Right renal pelvis (tissue), 4 donors: ENCODE results near the gene CDK17. TPM values are rescaled to one million over a fixed set of nuclear protein-coding genes. Genes with fewer than 3 reads are reported as not detected.
"Not testable (repeated sequence)": the region's sequence is repeated elsewhere in the genome, so short reads cannot be mapped to it uniquely, and the experiment has no call there.

ENCODE experiments used
- DNase-seq, 4 donors: peaks; one replicate each; pipeline ENCODE4 v3.0.0-alpha.2; 2013; ENCODE audit warnings: low read depth in 4 of 4, low spot score in 3 of 4, missing footprints in 1 of 4
- polyA plus RNA-seq, 4 donors: library from polyadenylated mRNA; unstranded; fragments of 120-200 nt; gene quantifications; one replicate each; pipeline ENCODE4 v1.2.1, GENCODE V29; 2013; ENCODE audit not compliant: insufficient read length in 4 of 4

CDK17 gene
- polyA plus RNA-seq, 4 donors = 33.3 to 41.2 (median 40.3) TPM

DNA sequence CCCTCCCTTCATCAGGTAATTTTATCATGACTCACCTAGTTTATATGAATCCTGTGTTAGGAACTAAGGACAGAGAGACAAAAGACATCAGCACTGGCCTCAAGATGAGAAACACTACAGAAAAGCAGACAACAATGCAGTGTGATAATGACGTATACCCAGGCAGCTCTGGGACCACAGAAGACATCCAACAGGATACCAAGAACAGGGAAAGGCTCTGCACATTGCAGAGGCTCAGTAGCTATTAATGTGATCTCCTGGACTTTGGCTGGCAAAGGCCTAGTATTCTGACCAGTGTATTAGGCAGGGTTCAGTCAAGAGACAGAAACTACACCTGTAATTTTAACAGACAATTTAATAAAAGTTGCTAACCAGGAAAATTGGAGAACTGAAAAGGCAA, 39.7 kb downstream of the CDK17 start:
- DNase-seq = no peak

DNA sequence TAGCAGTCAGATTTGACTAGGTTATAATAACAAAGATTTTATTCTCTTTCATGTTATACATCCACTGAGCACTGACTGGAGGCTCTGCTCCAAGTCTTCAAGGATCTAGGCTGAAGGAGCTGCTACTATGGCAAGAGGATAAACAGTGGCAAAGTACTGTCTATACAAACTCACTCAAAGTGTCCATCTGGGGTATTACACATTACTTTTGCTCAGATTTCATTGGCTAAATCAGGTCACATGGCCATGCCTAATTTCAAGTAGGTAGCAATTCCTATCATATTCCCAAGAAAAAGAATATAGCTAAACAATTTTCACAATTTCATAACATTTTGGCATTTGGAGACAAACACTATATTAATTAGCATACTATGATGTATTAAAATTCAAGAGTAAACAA, 40.9 kb downstream of the CDK17 start:
- no peak for DNase-seq

DNA sequence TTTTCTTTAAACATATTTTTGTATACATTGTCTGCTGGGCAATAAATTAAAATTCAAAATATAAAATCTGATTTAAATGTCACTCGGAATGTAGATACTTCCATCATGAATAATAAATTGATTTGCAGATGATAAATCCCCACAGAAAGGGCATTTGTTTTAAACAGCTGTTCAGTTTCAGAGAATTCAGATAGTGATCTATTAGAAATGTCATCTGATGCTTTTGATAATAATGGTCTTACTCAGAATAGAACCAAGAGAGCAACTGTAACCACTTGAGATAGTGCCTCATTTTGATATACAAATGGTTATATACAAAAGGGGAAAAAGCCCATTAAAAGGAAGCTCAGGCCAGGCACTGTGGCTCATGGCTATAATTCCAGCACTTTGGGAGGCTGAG, 43.4 kb downstream of the CDK17 start:
- no peak for DNase-seq

DNA sequence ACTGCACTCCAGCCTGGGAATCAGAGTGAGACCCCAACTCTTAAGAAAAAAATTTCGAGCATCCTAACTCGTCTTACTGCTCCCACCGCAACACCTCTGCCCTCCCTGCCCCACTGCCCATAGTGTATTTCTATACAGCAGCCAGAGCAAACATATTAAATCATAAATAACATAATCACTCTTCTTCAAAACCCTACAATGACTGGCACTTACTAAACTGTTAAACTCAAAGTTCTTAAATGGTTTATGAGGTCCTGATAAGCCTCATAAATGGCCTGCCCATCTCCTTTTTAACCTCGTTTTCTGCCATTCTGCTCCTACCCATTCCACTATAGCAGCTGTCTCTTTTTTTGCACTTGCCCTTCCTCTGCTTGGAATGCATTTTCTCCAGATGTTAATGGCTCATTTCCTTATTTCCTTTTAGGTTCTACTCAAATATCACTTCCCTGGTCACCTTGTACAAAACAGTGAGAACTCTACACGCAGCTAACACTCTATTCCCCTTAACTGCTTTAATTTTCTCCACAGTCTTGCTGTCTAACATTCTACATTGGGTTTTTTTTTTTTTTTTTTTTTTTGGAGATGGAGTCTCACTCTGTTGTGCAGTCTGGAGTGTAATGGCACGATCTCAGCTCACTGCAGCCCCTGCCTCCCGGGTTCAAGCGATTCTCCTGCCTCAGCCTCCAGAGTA, 45.2 kb downstream of the CDK17 start:
- DNase-seq = no peak

DNA sequence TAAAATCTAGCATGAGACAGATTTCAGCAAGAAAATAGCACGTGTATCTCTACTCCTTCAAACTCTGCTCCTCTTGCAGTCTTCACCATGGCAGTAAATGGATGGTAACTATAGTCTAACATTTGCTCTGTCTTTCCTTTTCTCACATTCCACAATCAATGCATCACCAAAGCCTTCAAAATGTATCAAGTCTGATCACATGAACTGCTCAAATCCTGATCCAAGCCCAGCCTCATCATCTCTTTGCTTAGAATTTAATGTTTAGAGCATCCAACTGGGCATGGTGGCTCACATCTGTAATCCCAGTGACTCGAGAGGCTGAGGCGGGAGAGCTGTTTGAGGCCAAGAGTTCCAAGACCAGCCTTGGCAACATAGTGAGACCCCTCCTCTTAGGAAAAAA, 45.9 kb downstream of the CDK17 start:
- DNase-seq = no peak

DNA sequence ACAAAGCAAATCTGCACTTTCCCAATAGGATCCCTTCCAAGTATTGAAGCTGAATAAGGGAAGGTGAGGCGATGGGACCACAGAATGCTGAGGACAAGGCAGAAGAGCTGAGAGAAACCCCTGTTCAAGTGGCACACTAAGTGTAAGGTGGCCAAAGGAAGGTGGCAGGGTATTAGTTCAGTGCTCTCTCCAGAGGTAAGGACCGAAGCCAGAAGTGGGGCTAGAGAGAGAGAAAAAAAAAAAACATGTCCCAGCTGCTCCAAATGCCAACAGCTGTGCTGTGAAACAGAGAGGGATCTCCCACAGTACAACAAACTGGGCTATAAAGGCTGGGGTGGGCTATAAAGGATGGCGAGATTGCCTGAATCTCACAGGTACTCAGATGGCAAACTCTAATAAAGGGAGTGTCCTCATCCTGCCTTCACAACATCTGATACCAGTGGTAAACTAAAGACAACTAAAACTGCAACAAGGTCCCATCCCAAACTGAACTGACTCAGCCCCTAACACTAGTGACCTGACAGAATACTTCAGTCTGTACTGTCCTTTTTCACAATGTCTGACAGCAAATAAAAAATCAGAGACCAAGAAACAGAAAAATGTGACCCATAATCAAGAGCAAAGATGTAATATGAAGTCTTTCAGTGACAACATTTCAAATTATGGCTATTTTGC, 47.9 kb downstream of the CDK17 start:
- DNase-seq = no peak

DNA sequence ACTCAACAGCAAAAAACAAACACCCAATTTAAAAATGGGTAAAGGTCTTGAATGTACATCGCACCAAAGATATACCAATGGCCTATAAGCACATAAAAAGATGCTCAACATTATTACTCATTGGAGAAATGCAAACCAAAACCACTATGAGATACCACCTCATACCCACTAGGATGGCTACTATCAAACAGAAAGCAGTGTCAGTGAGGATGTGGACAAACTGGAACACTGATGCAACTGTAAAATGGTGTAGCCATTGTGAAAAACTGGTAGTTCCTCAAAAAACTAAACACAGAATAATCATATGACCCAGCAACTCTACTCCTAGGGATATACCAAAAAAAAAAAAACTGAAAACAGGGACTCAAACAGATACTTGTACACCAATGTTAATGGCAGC, 49.3 kb downstream of the CDK17 start:
- DNase-seq = no peak

DNA sequence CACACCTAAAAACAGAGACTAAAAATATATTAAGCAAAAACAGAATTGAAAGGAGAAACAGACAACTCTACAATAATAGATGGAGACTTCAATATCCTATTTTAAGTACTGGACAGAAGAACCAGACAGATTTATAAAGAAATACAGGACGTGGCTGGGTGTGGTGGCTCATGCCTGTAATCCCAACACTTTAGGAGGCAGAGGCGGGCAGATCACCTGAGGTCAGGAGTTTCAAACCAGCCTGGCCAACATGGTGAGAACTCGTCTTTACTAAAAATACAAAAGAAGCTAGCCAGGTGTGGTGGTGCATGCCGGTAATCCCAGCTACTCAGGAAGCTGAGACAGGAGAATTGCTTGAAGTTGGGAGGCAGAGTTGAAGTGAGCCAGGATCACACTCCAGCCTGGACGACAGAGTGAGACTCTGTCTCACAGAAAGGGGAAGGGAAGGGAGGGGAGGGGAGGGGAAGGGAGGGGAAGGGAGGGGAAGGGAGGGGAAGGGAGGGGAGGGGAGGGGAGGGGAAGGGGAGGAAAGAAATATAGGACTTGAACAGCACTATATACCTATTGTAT, 53.0 kb downstream of the CDK17 start:
- DNase-seq = no peak

DNA sequence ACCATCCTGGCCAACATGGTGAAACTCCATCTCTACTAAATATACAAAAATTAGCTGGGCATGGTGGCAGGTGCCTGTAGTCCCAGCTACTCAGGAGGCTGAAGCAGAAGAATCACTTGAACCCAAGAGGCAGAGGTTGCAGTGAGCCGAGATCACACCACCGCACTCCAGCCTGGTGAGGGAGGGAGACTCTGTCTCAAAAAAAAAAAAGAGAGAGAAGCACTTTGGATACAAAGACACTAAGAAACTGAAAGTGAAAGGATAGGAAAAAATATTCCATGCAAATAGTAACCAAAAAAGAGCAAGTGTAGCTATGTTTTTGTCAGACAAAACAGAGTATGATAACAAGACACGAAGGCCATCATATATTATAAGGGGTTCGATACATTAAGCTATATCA, 53.5 kb downstream of the CDK17 start:
- DNase-seq = not testable (repeated sequence)

DNA sequence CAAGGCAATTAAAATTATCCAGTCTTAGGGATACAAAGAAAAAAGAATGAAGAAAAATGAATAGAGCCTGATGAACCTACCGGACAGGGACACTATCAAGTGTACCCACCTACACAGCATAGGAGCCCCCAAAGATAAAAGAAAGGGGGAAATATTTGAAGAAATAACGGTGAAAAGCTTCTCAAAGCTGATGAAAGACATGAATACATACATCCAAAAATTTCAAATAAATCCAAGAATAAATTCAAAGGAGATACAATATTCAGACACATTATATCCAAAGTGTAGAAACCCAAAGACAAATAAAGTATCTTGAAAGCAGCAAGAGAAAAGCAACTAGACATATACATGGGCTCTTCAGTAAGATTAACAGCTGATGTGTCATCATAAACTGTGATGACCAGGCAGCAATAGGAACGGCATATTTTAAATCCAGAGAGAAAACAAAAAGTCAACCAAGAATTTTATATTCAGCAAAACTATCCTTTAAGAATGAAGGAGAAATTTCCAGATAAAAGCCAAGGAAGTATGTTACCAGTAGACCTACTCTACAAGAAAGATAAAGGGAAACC, 56.0 kb downstream of the CDK17 start:
- no peak for DNase-seq

DNA sequence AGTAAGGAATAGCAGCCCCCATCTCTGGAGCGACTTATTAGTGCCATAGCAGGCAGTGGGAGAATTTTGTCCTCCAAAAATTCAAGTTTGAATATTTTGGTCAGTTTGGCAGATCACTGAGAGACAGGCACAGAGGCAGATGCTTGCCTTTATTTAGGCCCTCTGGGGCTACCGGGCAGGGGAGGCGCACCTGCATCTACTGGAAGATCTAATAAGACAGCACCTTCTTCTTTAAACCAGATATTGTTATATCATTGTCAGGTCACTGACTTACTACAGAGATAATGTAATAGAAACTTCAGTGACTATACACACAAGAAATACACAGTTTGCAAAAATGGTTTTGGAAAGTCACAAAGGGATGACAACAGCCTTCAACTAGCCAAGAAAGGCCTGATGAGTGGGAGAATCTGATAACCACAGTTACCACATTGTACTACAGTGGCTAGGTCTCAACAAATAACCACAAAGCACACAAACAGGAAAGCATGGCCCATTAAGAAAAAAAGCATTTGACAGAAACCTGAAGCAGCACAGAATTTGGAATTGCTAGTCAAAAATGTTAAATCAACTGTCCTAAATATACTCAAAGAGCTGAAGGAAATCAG, 56.8 kb downstream of the CDK17 start:
- no peak for DNase-seq

DNA sequence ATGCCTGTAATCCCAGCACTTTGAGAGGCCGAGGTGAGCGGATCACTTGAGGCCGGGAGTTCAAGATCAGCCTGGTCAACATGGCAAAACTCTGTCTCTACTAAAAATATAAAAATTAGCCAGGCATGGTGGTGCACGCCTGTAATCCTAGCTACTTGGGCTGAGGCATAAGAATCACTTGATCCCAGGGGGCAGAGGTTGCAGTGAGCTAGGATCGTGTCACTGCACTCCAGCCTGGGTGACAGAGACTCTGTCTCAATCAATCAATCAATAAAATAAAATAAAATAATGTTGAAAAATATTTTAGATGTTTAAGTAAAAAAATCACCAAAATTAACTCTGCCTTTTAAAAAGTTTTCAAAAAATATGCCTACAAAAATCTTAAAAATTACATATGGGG, 60.6 kb downstream of the CDK17 start:
- DNase-seq = not testable (repeated sequence)

DNA sequence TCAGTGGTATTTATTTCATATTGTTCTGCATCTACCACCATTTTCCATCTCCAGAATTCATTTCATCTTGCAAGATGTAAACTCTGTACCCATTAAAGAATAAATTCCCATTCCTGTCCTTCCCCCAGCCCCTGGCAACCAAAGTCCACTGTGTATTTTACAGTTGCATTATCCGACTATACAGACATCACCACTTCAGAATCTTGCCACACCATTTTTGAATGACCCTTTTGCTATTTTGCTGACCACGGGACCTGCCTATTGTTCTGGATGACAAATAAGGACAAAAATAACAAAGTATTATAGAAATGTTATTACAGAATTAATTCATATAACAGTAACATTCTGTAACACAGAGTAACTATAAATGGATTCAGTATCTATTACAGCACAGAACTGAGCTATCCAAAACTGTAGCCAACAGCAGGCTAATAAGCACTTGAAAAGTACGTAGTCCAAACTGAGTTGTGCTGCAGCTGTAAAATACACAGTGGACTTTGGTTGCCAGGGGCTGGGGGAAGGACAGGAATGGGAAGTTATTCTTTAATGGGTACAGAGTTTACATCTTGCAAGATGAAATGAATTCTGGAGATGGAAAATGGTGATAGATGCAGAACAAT, 61.3 kb downstream of the CDK17 start:
- DNase-seq = no peak

DNA sequence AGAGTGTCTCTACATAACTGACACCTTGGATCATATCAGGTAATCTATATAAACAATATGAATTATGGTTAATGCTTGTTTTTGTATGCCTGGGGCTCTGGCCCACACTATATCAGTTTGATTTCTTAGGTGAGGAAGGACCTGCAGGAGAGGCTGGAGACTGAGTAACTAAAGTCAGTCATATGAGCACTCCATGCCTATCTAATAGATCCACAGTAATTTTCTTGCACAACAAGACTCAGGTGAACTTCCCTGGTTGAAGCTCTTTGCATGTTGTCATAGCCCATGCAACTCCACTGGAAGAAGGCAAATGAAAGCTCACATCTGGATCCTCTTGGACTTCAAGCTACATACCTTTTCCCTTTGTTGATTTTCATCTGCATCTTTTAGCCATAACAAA, 62.3 kb downstream of the CDK17 start:
- no peak for DNase-seq

DNA sequence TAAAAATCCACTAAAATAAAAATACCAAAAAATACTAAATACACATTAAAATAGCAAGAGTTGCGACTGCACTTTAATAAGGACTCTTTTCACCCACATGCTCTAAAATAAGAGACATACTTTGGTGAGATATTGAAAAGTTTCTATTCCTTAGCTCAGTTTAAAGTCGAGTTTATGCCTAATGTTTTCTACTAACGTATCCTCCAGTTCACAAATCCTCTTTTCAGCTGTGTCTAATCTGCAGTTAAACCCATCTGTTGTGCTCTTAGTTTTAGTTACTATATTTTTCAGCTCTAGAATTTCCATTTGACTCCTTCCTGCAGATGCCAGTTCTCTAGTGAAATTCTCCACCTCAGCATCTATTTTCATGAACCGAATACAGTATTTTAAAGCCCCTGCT, 63.8 kb downstream of the CDK17 start:
- DNase-seq = no peak

DNA sequence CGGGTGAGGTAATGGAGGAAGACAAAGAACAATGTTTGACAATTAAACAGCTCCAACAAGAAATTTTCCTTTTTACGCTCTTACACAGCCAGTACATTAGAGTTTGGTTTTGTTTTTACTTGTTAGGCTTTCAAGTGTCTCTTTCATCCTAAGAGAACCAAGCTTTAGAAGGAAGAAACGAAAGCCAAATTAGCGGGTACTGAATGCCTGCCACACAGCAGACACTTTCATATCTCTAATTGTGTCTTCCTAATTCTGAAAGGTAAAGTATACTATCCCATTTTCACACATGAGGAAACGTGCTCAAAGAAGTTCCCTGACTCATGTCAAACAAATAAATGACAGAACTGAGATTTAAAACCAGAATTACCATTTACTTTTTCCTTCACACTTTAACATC, 65.0 kb downstream of the CDK17 start:
- no peak for DNase-seq

DNA sequence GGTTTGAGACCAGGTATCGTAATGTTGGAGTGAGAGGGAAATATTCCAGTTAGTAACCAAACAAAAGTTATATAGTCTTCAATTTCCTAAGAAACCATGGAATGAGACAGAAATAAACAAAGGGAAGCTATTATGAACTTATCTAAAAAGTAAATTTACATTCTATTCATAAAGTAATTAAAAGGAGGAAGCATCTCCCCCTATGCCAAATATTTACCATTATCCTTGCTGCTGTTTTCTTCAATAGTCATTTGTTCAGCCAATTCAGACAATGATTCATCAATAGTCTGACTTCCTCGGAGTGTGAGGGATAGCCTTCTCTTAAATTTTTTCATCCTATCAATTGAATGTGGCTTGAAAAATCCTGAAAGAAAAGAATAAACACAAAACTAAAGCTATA, 65.7 kb downstream of the CDK17 start:
- no peak for DNase-seq

DNA sequence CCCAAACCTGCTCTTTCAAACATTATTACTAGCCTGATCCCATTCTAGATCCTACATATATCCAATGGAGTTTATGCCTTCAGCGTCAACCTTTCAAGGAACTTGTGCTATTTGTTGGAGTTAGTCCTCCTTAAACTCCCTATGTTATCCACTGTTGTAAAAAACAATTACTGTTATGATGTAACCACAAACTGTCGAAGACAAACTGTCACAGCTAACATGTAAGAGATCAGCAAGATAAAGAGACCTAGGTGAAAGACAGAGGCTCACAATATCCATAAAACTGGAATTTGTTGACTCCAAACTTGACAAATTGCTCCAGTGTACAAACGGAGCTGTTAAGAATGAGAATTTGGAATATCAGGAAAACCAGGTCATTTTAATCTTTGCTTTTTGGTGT, 70.7 kb downstream of the CDK17 start:
- no peak for DNase-seq

DNA sequence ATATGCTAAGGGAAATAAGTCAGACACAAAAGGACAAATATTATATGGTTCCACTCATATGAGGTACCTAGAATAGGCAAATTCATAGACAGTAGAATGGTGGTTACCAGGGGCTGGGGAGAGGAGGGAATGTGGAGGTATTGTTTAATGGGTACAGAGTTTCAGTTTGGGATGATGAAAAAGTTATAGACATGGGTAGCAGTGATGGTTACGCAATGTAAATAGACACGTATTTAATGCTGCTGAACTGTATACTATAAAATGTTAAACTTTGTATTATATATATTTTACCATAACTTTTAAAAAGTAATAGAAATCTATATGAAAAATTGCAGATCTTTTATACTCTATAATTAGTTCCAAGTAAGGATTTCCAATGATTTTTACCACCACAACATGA, 71.2 kb downstream of the CDK17 start:
- DNase-seq = no peak

DNA sequence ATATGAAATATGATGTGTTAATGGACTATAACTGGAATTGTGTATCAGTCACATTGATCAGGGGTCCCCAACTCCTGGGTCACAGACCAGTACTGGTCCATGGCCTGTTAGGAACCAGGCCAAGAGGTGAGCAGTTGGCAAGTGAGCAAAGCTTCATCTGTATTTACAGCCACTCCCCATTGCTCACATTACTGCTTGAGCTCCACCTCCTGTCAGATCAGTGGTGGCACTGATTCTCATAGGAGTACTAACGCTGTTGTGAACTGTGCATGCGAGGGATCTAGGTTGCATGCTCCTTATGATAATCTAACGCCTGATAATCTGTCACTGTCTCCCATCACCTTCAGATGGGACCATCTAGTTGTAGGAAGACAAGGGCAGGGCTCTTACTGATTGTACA, 72.3 kb downstream of the CDK17 start:
- no peak for DNase-seq

DNA sequence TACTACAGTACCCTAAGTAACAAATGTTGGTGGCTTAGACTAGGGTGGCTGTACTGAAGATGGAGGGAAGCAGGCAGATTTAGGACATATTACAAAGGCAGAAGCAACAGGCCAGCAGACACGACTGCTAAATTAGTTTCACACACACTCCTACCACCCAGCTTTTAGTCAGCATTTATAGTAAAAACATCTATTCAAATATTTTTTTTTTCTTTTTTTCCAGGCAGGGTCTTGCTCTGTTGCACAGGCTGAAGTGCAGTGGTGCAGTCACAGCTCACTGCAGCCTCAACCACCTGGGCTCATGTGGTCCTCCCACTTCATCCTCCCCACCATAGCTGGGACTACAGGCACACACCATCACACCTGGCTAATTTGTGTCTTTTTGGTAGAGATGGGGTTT, 72.9 kb downstream of the CDK17 start:
- no peak for DNase-seq
